NT2/D1 (cell line): ENCODE measurements around the gene PRKCH.

ENCODE experiments used
- SUZ12 ChIP-seq: IDR thresholded peaks from 2 replicates; pipeline ENCODE4 v1.6.1; 2011; ENCODE audit not compliant: insufficient read length, insufficient read depth; ENCODE audit errors: extremely low read depth
- YY1 ChIP-seq: IDR thresholded peaks from 2 replicates; pipeline ENCODE4 v1.6.1; 2011; ENCODE audit not compliant: insufficient read length, insufficient read depth
- ZNF274 ChIP-seq: IDR thresholded peaks from 2 replicates; pipeline ENCODE4 v1.6.1; 2011; ENCODE audit warnings: mild to moderate bottlenecking, low read depth, low read length

DNA sequence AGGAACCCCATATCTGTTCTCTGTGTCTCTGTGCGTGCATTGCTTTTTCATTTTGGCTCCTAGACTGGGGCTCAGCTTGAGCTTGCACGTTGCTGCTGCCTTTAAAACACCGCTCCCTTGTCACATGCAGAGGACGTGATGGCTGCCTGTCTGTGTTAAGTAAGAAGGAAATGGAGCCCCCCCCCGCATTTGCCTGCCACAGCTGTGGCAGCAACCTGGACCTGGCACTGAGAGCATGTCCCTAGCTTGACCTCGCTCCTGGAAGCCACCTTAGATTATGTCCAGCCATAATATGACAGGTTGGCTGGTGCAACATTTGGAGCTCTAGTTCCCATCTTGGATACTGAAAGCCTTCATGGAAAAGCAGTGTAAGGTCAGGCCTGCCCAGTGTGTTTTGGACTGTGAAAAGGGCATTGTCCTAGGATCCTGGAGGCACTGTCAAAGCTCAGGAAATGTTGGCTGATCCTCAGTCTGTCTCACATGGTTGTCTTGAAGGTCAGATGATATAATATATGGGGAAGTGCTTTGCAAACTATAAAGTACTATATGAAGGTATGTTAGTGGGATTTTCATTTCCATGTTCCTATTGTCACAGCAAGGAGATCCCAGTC is 73.8 kb downstream of the PRKCH start:
- TF ChIP-seq SUZ12 (no peak), ZNF274 (no peak), YY1 (no peak)
